HepG2 (cell line): ENCODE results near the gene HIBADH. TPM values are rescaled to one million over a fixed set of nuclear protein-coding genes. Genes with fewer than 3 reads are reported as not detected.

Source experiments
- ATAD3A ChIP-seq: sonication (generic); formaldehyde crosslinking; IDR thresholded peaks from 2 replicates; pipeline ENCODE4 v1.4.0; 2020; ENCODE audit warnings: missing genetic modification reagents
- CC2D1A ChIP-seq: sonication (generic); formaldehyde crosslinking; IDR thresholded peaks from 2 replicates; pipeline ENCODE4 v1.8.1; 2023; ENCODE audit warnings: mild to moderate bottlenecking, missing genetic modification reagents
- JUND ChIP-seq: sonication (generic); formaldehyde crosslinking; IDR thresholded peaks from 2 replicates; pipeline ENCODE4 v1.8.0; 2022; ENCODE audit warnings: mild to moderate bottlenecking, missing genetic modification reagents
- RBM39 ChIP-seq: fragments of 200-400 bp; formaldehyde crosslinking; IDR thresholded peaks from one replicate; pipeline ENCODE4 v1.6.1; 2018; ENCODE audit warnings: antibody characterized with exemption, mild to moderate bottlenecking, low read depth, low read length; ENCODE audit not compliant: poor library complexity, severe bottlenecking
- RORA ChIP-seq: sonication (generic); formaldehyde crosslinking; IDR thresholded peaks from 2 replicates; pipeline ENCODE4 v1.5.0; 2020; ENCODE audit warnings: mild to moderate bottlenecking, missing genetic modification reagents, moderate library complexity
- TFE3 ChIP-seq: IDR thresholded peaks from 2 replicates; pipeline ENCODE4 v1.6.1; 2016
- TP53 ChIP-seq: sonication (generic); formaldehyde crosslinking; conservative IDR thresholded peaks from 2 replicates; pipeline ENCODE4 v1.4.0; 2020; ENCODE audit warnings: missing genetic modification reagents
- XBP1 ChIP-seq: sonication (generic); formaldehyde crosslinking; IDR thresholded peaks from 2 replicates; pipeline ENCODE4 v1.5.0; 2020; ENCODE audit warnings: missing genetic modification reagents
- ZNF326 ChIP-seq: sonication (generic); formaldehyde crosslinking; IDR thresholded peaks from 2 replicates; pipeline ENCODE4 v1.4.0; 2020; ENCODE audit warnings: missing genetic modification reagents, borderline replicate concordance
- ZNF484 ChIP-seq: sonication (generic); formaldehyde crosslinking; IDR thresholded peaks from 2 replicates; pipeline ENCODE4 v1.5.1; 2020; ENCODE audit warnings: mild to moderate bottlenecking, low read depth, missing genetic modification reagents, borderline replicate concordance
- ZNF496 ChIP-seq: sonication (generic); formaldehyde crosslinking; IDR thresholded peaks from 2 replicates; pipeline ENCODE4 v1.8.1; 2023; ENCODE audit warnings: mild to moderate bottlenecking, moderate library complexity, missing genetic modification reagents; ENCODE audit not compliant: insufficient replicate concordance
- ZNF7 ChIP-seq: IDR thresholded peaks from 2 replicates; pipeline ENCODE4 v1.6.1; 2016; ENCODE audit warnings: missing biosample characterization, missing genetic modification reagents
- ZNF772 ChIP-seq: sonication (generic); formaldehyde crosslinking; IDR thresholded peaks from 2 replicates; pipeline ENCODE4 v1.5.0; 2020; ENCODE audit warnings: mild to moderate bottlenecking, missing genetic modification reagents
- ZNF775 ChIP-seq: sonication (generic); formaldehyde crosslinking; IDR thresholded peaks from 2 replicates; pipeline ENCODE4 v1.4.0; 2020; ENCODE audit warnings: missing genetic modification reagents, mild to moderate bottlenecking, moderate library complexity, borderline replicate concordance
- ZNF782 ChIP-seq: sonication (generic); formaldehyde crosslinking; IDR thresholded peaks from 2 replicates; pipeline ENCODE4 v1.4.0; 2020; ENCODE audit warnings: missing genetic modification reagents, mild to moderate bottlenecking, borderline replicate concordance
- ZNF816 ChIP-seq: sonication (generic); formaldehyde crosslinking; IDR thresholded peaks from 2 replicates; pipeline ENCODE4 v1.8.0; 2022; ENCODE audit warnings: missing genetic modification reagents, mild to moderate bottlenecking, borderline replicate concordance
- ZSCAN25 ChIP-seq: sonication (generic); formaldehyde crosslinking; IDR thresholded peaks from 2 replicates; pipeline ENCODE4 v1.8.0; 2022; ENCODE audit warnings: mild to moderate bottlenecking, missing genetic modification reagents
- ZSCAN30 ChIP-seq: sonication (generic); formaldehyde crosslinking; IDR thresholded peaks from 2 replicates; pipeline ENCODE4 v1.5.0; 2020; ENCODE audit warnings: mild to moderate bottlenecking, missing genetic modification reagents
- polyA plus RNA-seq, 8 experiments: library from polyadenylated mRNA; depleted of rRNA in 3 of 8; stranded (reverse) in 7 of 8; unstranded in 1 of 8; fragments of >200 nt; fragmentation: Illumina TruSeq in 4 of 8; extraction: Trizol in 4 of 8; gene quantifications; 2 replicates each; pipeline versions ENCODE4 v1.2.1 to v1.2.3, GENCODE V29; 2011 to 2016; ENCODE audit warnings: low read depth in 4 of 8, missing spikeins in 1 of 8, mixed read lengths in 1 of 8; ENCODE audit not compliant: insufficient read depth in 1 of 8
- total RNA-seq, 5 experiments: library from RNA; depleted of rRNA; stranded (reverse); fragments of >200 nt; fragmentation: Illumina TruSeq; extraction: Trizol; gene quantifications; 2 replicates each; pipeline ENCODE4 v1.2.3, GENCODE V29; 2016; ENCODE audit warnings: low read depth in 1 of 5
- TF ChIP-seq, protein P1 (sequence below): sonication (generic); formaldehyde crosslinking; conservative IDR thresholded peaks from 2 replicates; pipeline ENCODE4 v1.4.0; 2020; ENCODE audit warnings: missing genetic modification reagents
- TF ChIP-seq, protein P2 (sequence below): IDR thresholded peaks from 2 replicates; pipeline ENCODE4 v1.6.1; 2016; ENCODE audit warnings: low read depth, control low read depth
- TF ChIP-seq, protein P3 (sequence below): sonication (generic); formaldehyde crosslinking; IDR thresholded peaks from 2 replicates; pipeline ENCODE4 v1.5.1; 2020; ENCODE audit warnings: missing genetic modification reagents, mild to moderate bottlenecking, borderline replicate concordance

HIBADH gene
- total and polyA plus RNA-seq, 2 of the 13 experiments (the other 11 are each of a cell fraction or from before 2014, with no cell fraction given): 49.9 to 59.5 TPM

DNA sequence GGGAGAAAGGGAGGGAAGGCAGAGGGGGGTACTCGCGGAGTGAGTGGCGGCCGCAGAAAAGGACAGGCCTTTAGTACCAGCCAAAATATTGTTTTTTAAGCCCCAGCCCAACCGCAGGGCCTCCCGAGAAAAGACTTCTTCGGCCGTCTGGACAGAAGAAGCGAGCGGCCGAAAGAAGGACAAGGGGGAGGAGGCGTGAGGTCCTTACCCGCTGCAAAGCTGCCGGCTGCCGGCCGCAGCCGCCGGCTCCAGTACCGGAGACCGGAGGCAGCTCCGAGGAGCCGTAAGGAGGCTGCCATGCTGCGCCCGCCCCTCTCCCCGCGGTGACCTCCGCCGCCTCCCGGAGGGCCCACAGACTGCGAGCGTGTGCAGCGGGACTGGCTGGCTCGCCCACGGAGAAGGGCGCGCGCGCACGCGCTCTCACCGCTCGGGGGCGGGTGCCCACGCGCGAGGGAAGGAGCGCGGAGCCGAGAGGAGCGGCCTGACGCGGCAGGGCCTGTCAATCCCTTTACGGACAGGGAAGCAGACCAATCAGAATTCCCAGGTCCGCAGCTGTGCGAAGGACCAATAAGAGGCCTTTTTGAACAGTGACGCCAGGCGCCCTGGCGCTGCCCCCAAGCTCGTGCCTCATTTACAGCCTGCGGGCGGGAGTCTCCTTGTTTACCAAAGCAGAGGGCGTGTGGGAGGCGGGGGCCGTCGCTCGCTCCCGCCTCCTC, at the start of gene HIBADH (continued):
- TF ChIP-seq, protein P1, sequence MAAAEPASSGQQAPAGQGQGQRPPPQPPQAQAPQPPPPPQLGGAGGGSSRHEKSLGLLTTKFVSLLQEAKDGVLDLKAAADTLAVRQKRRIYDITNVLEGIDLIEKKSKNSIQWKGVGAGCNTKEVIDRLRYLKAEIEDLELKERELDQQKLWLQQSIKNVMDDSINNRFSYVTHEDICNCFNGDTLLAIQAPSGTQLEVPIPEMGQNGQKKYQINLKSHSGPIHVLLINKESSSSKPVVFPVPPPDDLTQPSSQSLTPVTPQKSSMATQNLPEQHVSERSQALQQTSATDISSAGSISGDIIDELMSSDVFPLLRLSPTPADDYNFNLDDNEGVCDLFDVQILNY (CRISPR knock-in tag): no peak
- no peak for TF ChIP-seq ATAD3A (CRISPR knock-in tag)
- no peak for TF ChIP-seq XBP1 (CRISPR knock-in tag)
- no peak for TF ChIP-seq RORA (CRISPR knock-in tag)
- TF ChIP-seq, protein P2, sequence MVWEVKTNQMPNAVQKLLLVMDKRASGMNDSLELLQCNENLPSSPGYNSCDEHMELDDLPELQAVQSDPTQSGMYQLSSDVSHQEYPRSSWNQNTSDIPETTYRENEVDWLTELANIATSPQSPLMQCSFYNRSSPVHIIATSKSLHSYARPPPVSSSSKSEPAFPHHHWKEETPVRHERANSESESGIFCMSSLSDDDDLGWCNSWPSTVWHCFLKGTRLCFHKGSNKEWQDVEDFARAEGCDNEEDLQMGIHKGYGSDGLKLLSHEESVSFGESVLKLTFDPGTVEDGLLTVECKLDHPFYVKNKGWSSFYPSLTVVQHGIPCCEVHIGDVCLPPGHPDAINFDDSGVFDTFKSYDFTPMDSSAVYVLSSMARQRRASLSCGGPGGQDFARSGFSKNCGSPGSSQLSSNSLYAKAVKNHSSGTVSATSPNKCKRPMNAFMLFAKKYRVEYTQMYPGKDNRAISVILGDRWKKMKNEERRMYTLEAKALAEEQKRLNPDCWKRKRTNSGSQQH (CRISPR knock-in tag): peak; percentile 76; the same call in 1 of the 2 replicates
- no peak for TF ChIP-seq ZNF816 (CRISPR knock-in tag)
- peak; percentile 65 for TF ChIP-seq RBM39
- no peak for TF ChIP-seq TP53 (CRISPR knock-in tag)
- TF ChIP-seq ZNF496 (CRISPR knock-in tag): no peak
- TF ChIP-seq ZSCAN25 (CRISPR knock-in tag): peak; percentile 18; the same call in 1 of the 2 replicates
- no peak for TF ChIP-seq ZNF775 (CRISPR knock-in tag)
- TF ChIP-seq, protein P3, sequence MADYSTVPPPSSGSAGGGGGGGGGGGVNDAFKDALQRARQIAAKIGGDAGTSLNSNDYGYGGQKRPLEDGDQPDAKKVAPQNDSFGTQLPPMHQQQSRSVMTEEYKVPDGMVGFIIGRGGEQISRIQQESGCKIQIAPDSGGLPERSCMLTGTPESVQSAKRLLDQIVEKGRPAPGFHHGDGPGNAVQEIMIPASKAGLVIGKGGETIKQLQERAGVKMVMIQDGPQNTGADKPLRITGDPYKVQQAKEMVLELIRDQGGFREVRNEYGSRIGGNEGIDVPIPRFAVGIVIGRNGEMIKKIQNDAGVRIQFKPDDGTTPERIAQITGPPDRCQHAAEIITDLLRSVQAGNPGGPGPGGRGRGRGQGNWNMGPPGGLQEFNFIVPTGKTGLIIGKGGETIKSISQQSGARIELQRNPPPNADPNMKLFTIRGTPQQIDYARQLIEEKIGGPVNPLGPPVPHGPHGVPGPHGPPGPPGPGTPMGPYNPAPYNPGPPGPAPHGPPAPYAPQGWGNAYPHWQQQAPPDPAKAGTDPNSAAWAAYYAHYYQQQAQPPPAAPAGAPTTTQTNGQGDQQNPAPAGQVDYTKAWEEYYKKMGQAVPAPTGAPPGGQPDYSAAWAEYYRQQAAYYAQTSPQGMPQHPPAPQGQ (CRISPR knock-in tag): no peak
- no peak for TF ChIP-seq ZNF7 (CRISPR knock-in tag)
- peak; percentile 23; the same call in 1 of the 2 replicates for TF ChIP-seq ZNF772 (CRISPR knock-in tag)
- TF ChIP-seq JUND (CRISPR knock-in tag): no peak
- TF ChIP-seq ZNF484 (CRISPR knock-in tag): no peak
- TF ChIP-seq CC2D1A (CRISPR knock-in tag): no peak
- peak; percentile 46; the same call in 1 of the 2 replicates for TF ChIP-seq ZSCAN30
- TF ChIP-seq TFE3 (CRISPR knock-in tag): peak; percentile 89
- TF ChIP-seq ZNF782 (CRISPR knock-in tag): no peak
- TF ChIP-seq ZNF326 (CRISPR knock-in tag): no peak
